Neuronal stem cell (in vitro differentiated cells): ENCODE results near the gene RAG1.

ENCODE experiments used
- DNase-seq: peaks from one replicate; pipeline ENCODE4 v3.0.0-alpha.2; 2013; ENCODE audit warnings: low spot score
- H2AFZ ChIP-seq: one replicate; pipeline ENCODE4 v1.6.1; 2013; ENCODE audit warnings: mild to moderate bottlenecking, low read length, inconsistent platforms
- H2AK5ac ChIP-seq: 2 replicates; pipeline ENCODE4 v1.6.1; 2013; ENCODE audit warnings: low read depth, mild to moderate bottlenecking, inconsistent platforms, low read length, moderate library complexity, mixed read lengths
- H2BK120ac ChIP-seq: 2 replicates; pipeline ENCODE4 v1.6.1; 2013; ENCODE audit warnings: low read depth, mild to moderate bottlenecking, inconsistent platforms, low read length, moderate library complexity, mixed read lengths
- H2BK12ac ChIP-seq: one replicate; pipeline ENCODE4 v1.6.1; 2013; ENCODE audit warnings: low read length, inconsistent platforms
- H2BK15ac ChIP-seq: 2 replicates; pipeline ENCODE4 v1.6.1; 2013; ENCODE audit warnings: mild to moderate bottlenecking, low read length, inconsistent platforms, mixed read lengths
- H2BK5ac ChIP-seq: one replicate; pipeline ENCODE4 v1.6.1; 2013; ENCODE audit warnings: inconsistent platforms, mild to moderate bottlenecking, low read length, moderate library complexity
- H3K14ac ChIP-seq: one replicate; pipeline ENCODE4 v1.6.1; 2013; ENCODE audit warnings: low read length, inconsistent platforms
- H3K18ac ChIP-seq: 2 replicates; pipeline ENCODE4 v1.6.1; 2013; ENCODE audit warnings: low read length, inconsistent platforms
- H3K23ac ChIP-seq: 2 replicates; pipeline ENCODE4 v1.6.1; 2013; ENCODE audit warnings: low read depth, mild to moderate bottlenecking, mixed read lengths, low read length, inconsistent platforms; ENCODE audit not compliant: poor library complexity
- H3K27ac ChIP-seq: replicated peaks from 3 replicates; pipeline ENCODE4 v1.5.1; 2013; ENCODE audit warnings: low read length, inconsistent platforms
- H3K27me3 ChIP-seq, 3 experiments: 2 replicates each; pipeline ENCODE4 v1.6.1; 2013; ENCODE audit warnings: low read length in 3 of 3, mild to moderate bottlenecking in 2 of 3, inconsistent platforms in 1 of 3, low read depth in 1 of 3, mixed read lengths in 1 of 3, moderate library complexity in 1 of 3; ENCODE audit not compliant: control insufficient read depth in 3 of 3, insufficient read depth in 3 of 3
- H3K36me3 ChIP-seq, 2 donors: replicated peaks in 1 of 2; 2 replicates each; pipeline ENCODE4 v1.6.1; 2013; ENCODE audit warnings: low read length in 2 of 2; ENCODE audit not compliant: control insufficient read depth in 2 of 2, insufficient read depth in 2 of 2
- H3K4ac ChIP-seq: 2 replicates; pipeline ENCODE4 v1.6.1; 2013; ENCODE audit warnings: inconsistent platforms, mild to moderate bottlenecking, low read length, moderate library complexity
- H3K4me1 ChIP-seq, 2 donors: 1 replicate in 1 of 2; 2 replicates in 1 of 2; pipeline ENCODE4 v1.6.1; 2013; ENCODE audit warnings: low read length in 2 of 2, low read depth in 1 of 2; ENCODE audit not compliant: control insufficient read depth in 2 of 2, insufficient read depth in 1 of 2
- H3K4me2 ChIP-seq: one replicate; pipeline ENCODE4 v1.6.1; 2013; ENCODE audit warnings: mild to moderate bottlenecking, low read length, inconsistent platforms; ENCODE audit not compliant: insufficient read depth, poor library complexity, severe bottlenecking
- H3K4me3 ChIP-seq, 2 donors: 2 replicates each; pipeline ENCODE4 v1.5.1; 2013; ENCODE audit warnings: low read length in 2 of 2, mild to moderate bottlenecking in 2 of 2, inconsistent platforms in 1 of 2, moderate library complexity in 1 of 2
- H3K79me1 ChIP-seq: one replicate; pipeline ENCODE4 v1.6.1; 2013; ENCODE audit warnings: low read depth, mild to moderate bottlenecking, inconsistent platforms, low read length, moderate library complexity
- H3K9ac ChIP-seq: one replicate; pipeline ENCODE4 v1.6.1; 2013; ENCODE audit warnings: mild to moderate bottlenecking, low read depth, low read length, inconsistent platforms; ENCODE audit not compliant: poor library complexity
- H3K9me3 ChIP-seq, 2 donors: replicated peaks in 1 of 2; 2 replicates each; pipeline versions ENCODE3 to v1.6.1; 2013; ENCODE audit warnings: low read length in 2 of 2, mild to moderate bottlenecking in 2 of 2, inconsistent platforms in 1 of 2, low read depth in 1 of 2, mixed read lengths in 1 of 2, moderate library complexity in 1 of 2; ENCODE audit not compliant: control insufficient read depth in 2 of 2, insufficient read depth in 1 of 2
- H4K8ac ChIP-seq: one replicate; pipeline ENCODE4 v1.6.1; 2013; ENCODE audit warnings: low read depth, mild to moderate bottlenecking, inconsistent platforms, low read length, moderate library complexity
- H4K91ac ChIP-seq: one replicate; pipeline ENCODE4 v1.6.1; 2013; ENCODE audit warnings: low read length, low read depth, mild to moderate bottlenecking, inconsistent platforms; ENCODE audit not compliant: poor library complexity
- WGBS, 2 donors: extraction: QIAGEN DNeasy Blood & Tissue Kit; methylation state at CpG; one replicate each; pipeline ENCODE4 v1.1.7; 2013; ENCODE audit warnings: missing lambda C conversion rate in 2 of 2, mixed read lengths in 1 of 2; ENCODE audit not compliant: insufficient read length in 2 of 2, insufficient replicate concordance in 1 of 2; ENCODE audit errors: extremely low coverage in 2 of 2; 5-methylcytosine and 5-hydroxymethylcytosine counted together

RAG1 gene

GRCh38 chr11:36558571-36559413 is 9.0 kb upstream of the RAG1 start:
- Histone ChIP-seq H3K4me2 (no peak overlapping the region), H2BK15ac (no peak overlapping the region), H3K4me1 (no peaks in the 10 kb centered on the region), H3K23ac (no peak overlapping the region), H3K27me3 (no peaks in the 10 kb centered on the region), H4K8ac (no peak overlapping the region), H2AK5ac (no peak overlapping the region), H3K79me1 (no peaks in the 10 kb centered on the region), H3K9me3 (peaks cover 0 to 4% of the 10 kb centered on the region in 2 donors), H3K27ac (no peak overlapping the region), H3K4me3 (no peak overlapping the region), H2BK12ac (no peak overlapping the region), H2BK120ac (no peak overlapping the region), H3K18ac (no peak overlapping the region), H4K91ac (no peak overlapping the region), H3K36me3 (no peaks in the 10 kb centered on the region), H3K4ac (no peak overlapping the region), H2BK5ac (no peak overlapping the region), H3K14ac (no peak overlapping the region), H2AFZ (no peak overlapping the region), H3K9ac (no peak overlapping the region)
- DNase-seq, result no peak
- WGBS, 2 donors, result no CpG with 5 or more reads among the region's 4 CpGs

GRCh38 chr11:36564376-36565030 is 3.3 kb upstream of the RAG1 start:
- H4K91ac ChIP-seq, result no peak overlapping the region
- no peak overlapping the region for H2BK120ac ChIP-seq
- no peak overlapping the region for H3K14ac ChIP-seq
- no CpG with 5 or more reads among the region's 15 CpGs for WGBS, 2 donors
- no peak overlapping the region for H3K27ac ChIP-seq
- peak; percentile 46 for DNase-seq
- H3K27me3 ChIP-seq, result peaks cover 0 to 30% (median 0%) of the 10 kb centered on the region in 3 experiments
- peaks cover 0 to 4% of the 10 kb centered on the region in 2 donors for H3K9me3 ChIP-seq
- H3K23ac ChIP-seq, result no peak overlapping the region
- no peak overlapping the region for H2BK12ac ChIP-seq
- H3K4me3 ChIP-seq, result peak overlapping the region in 1 of 2 donors; percentile 6
- no peak overlapping the region for H2BK15ac ChIP-seq
- H3K4ac ChIP-seq, result no peak overlapping the region
- no peak overlapping the region for H3K18ac ChIP-seq
- H3K9ac ChIP-seq, result no peak overlapping the region
- no peaks in the 10 kb centered on the region for H3K4me1 ChIP-seq
- H3K79me1 ChIP-seq, result no peaks in the 10 kb centered on the region
- no peaks in the 10 kb centered on the region for H3K36me3 ChIP-seq
- H2AK5ac ChIP-seq, result no peak overlapping the region
- H2AFZ ChIP-seq, result peak overlapping the region; percentile 79
- H3K4me2 ChIP-seq, result no peak overlapping the region
- H2BK5ac ChIP-seq, result no peak overlapping the region
- H4K8ac ChIP-seq, result no peak overlapping the region

- no CpG with 5 or more reads among the region's 6 CpGs for WGBS, 2 donors
- no peak overlapping the region for H4K91ac ChIP-seq
- H3K14ac ChIP-seq, result no peak overlapping the region
- no peak overlapping the region for H3K23ac ChIP-seq
- no peak overlapping the region for H3K4ac ChIP-seq
- no peak overlapping the region for H3K27ac ChIP-seq
- H3K4me1 ChIP-seq, result no peaks in the 10 kb centered on the region
- no peak overlapping the region for H2BK120ac ChIP-seq
- no peak for DNase-seq
- H2BK12ac ChIP-seq, result no peak overlapping the region
- no peak overlapping the region for H4K8ac ChIP-seq
- peak overlapping the region; percentile 79 for H2AFZ ChIP-seq
- H3K36me3 ChIP-seq, result no peaks in the 10 kb centered on the region
- no peak overlapping the region for H3K9ac ChIP-seq
- H3K18ac ChIP-seq, result no peak overlapping the region
- H2BK15ac ChIP-seq, result no peak overlapping the region
- H2BK5ac ChIP-seq, result no peak overlapping the region
- no peak overlapping the region for H2AK5ac ChIP-seq
- peaks cover 0 to 1% of the 10 kb centered on the region in 2 donors for H3K9me3 ChIP-seq
- H3K79me1 ChIP-seq, result no peaks in the 10 kb centered on the region
- peaks cover 0 to 30% (median 0%) of the 10 kb centered on the region in 3 experiments for H3K27me3 ChIP-seq
- H3K4me2 ChIP-seq, result no peak overlapping the region
- H3K4me3 ChIP-seq, result no peak overlapping the region
These were observed 2.7 kb upstream of the RAG1 start for GRCh38 chr11:36565031-36565610.
